DOHH2 (cell line): ENCODE results near the gene PTPN14.

Experiments used
- H3F3A ChIP-seq: fragments of 200-600 bp; sonication (generic), shearing (Covaris generic); 2 replicates; pipeline ENCODE4 v1.6.0; 2016; ENCODE audit warnings: antibody characterized with exemption, mild to moderate bottlenecking; ENCODE audit not compliant: control insufficient read depth, insufficient read depth
- H3K27ac ChIP-seq: fragments of 200-600 bp; sonication (generic); 2 replicates; pipeline ENCODE4 v1.5.1; 2014; ENCODE audit warnings: low read depth, mild to moderate bottlenecking, low read length, moderate library complexity
- H3K27me3 ChIP-seq: fragments of 200-600 bp; sonication (generic); 2 replicates; pipeline ENCODE4 v1.6.1; 2014; ENCODE audit warnings: mild to moderate bottlenecking, low read length, mixed read lengths; ENCODE audit not compliant: control insufficient read depth
- H3K36me3 ChIP-seq: fragments of 200-600 bp; sonication (generic); 2 replicates; pipeline ENCODE4 v1.6.1; 2014; ENCODE audit warnings: mild to moderate bottlenecking, low read length, moderate library complexity, mixed read lengths; ENCODE audit not compliant: control insufficient read depth
- H3K4me1 ChIP-seq: fragments of 200-600 bp; sonication (generic); 2 replicates; pipeline ENCODE4 v1.6.1; 2014; ENCODE audit warnings: mild to moderate bottlenecking, low read length, mixed read lengths; ENCODE audit not compliant: control insufficient read depth
- H3K4me2 ChIP-seq: fragments of 200-600 bp; sonication (generic); 2 replicates; pipeline ENCODE4 v1.6.0; 2014; ENCODE audit warnings: mild to moderate bottlenecking, low read length, moderate library complexity
- H3K4me3 ChIP-seq: fragments of 200-600 bp; sonication (generic); 2 replicates; pipeline ENCODE4 v1.5.1; 2014; ENCODE audit warnings: mild to moderate bottlenecking, low read length, mixed read lengths
- H3K79me2 ChIP-seq: fragments of 200-600 bp; sonication (generic); 2 replicates; pipeline ENCODE4 v1.6.1; 2014; ENCODE audit warnings: mild to moderate bottlenecking, low read length, mixed read lengths; ENCODE audit not compliant: control insufficient read depth
- H3K9me2 ChIP-seq: fragments of 200-600 bp; sonication (generic); replicated peaks from 2 replicates; pipeline ENCODE4 v1.6.1; 2014; ENCODE audit warnings: mild to moderate bottlenecking, low read length, mixed read lengths; ENCODE audit not compliant: control insufficient read depth
- H3K9me3 ChIP-seq: fragments of 200-600 bp; sonication (generic); 2 replicates; pipeline ENCODE4 v1.6.1; 2014; ENCODE audit warnings: antibody characterized with exemption, low read length, mixed read lengths; ENCODE audit not compliant: control insufficient read depth, insufficient read depth
- H4K20me1 ChIP-seq: fragments of 200-600 bp; sonication (generic); 2 replicates; pipeline ENCODE4 v1.6.0; 2014; ENCODE audit warnings: low read depth, mild to moderate bottlenecking, antibody characterized with exemption, low read length, moderate library complexity; ENCODE audit not compliant: control insufficient read depth, insufficient read depth
- CTCF ChIP-seq: fragments of 200-600 bp; sonication (generic); IDR thresholded peaks from one replicate; pipeline ENCODE4 v1.5.1; 2014; ENCODE audit warnings: antibody characterized with exemption, mild to moderate bottlenecking, low read depth, low read length; ENCODE audit not compliant: poor library complexity, severe bottlenecking
- EZH2phosphoT487 ChIP-seq: fragments of 200-600 bp; sonication (generic); IDR thresholded peaks from 2 replicates; pipeline ENCODE4 v1.6.1; 2017; ENCODE audit warnings: borderline replicate concordance, mild to moderate bottlenecking, antibody characterized with exemption, low read length, moderate library complexity, mixed read lengths

PTPN14 gene

GRCh38 chr1:214326406-214326805 lies 225.0 kb downstream of the PTPN14 start:
- Histone ChIP-seq H3K4me2 (no peak overlapping the region), H3K36me3 (peaks cover 3% of the 10 kb centered on the region; the same call in 1 of the 2 replicates), H4K20me1 (no peaks in the 10 kb centered on the region), H3K9me3 (no peaks in the 10 kb centered on the region), H3K9me2 (no peaks in the 10 kb centered on the region), H3F3A (no peaks in the 10 kb centered on the region), H3K27me3 (no peaks in the 10 kb centered on the region), H3K79me2 (no peaks in the 10 kb centered on the region), H3K27ac (no peak overlapping the region), H3K4me3 (no peak overlapping the region), H3K4me1 (peaks cover 7% of the 10 kb centered on the region)
- TF ChIP-seq EZH2phosphoT487 (no peak), CTCF (no peak)

- H3K4me3 ChIP-seq: no peak overlapping the region
Measured at GRCh38 chr1:214324896-214325800, 226.3 kb downstream of the PTPN14 start.

GRCh38 chr1:214321705-214322453 lies 229.5 kb downstream of the PTPN14 start:
- no peaks in the 10 kb centered on the region for H4K20me1 ChIP-seq
- H3K4me1 ChIP-seq: peaks cover 7% of the 10 kb centered on the region
- no peak overlapping the region for H3K27ac ChIP-seq
- H3K27me3 ChIP-seq: no peaks in the 10 kb centered on the region
- H3K36me3 ChIP-seq: peaks cover 9% of the 10 kb centered on the region; the same call in 1 of the 2 replicates
- H3K4me2 ChIP-seq: no peak overlapping the region
- no peaks in the 10 kb centered on the region for H3K9me3 ChIP-seq
- no peaks in the 10 kb centered on the region for H3K79me2 ChIP-seq
- no peak overlapping the region for H3K4me3 ChIP-seq
- no peaks in the 10 kb centered on the region for H3F3A ChIP-seq
- no peaks in the 10 kb centered on the region for H3K9me2 ChIP-seq
- no peak for TF ChIP-seq EZH2phosphoT487
- TF ChIP-seq CTCF: no peak

More at GRCh38 chr1:214324896-214325800, 226.3 kb downstream of the PTPN14 start:
- H3K27ac ChIP-seq: no peak overlapping the region
- H3K9me3 ChIP-seq: no peaks in the 10 kb centered on the region
- no peaks in the 10 kb centered on the region for H3F3A ChIP-seq
- no peaks in the 10 kb centered on the region for H4K20me1 ChIP-seq
- H3K27me3 ChIP-seq: no peaks in the 10 kb centered on the region
- H3K36me3 ChIP-seq: peaks cover 3% of the 10 kb centered on the region; the same call in 1 of the 2 replicates
- no peaks in the 10 kb centered on the region for H3K9me2 ChIP-seq
- H3K79me2 ChIP-seq: no peaks in the 10 kb centered on the region
- peaks cover 7% of the 10 kb centered on the region for H3K4me1 ChIP-seq
- TF ChIP-seq CTCF (no peak), EZH2phosphoT487 (no peak)
- no peak overlapping the region for H3K4me2 ChIP-seq
